GM12872 (cell line): ENCODE data around the gene RBSN.

Experiments
- CTCF ChIP-seq: IDR thresholded peaks from 3 replicates; pipeline ENCODE4 v1.5.1; 2011; ENCODE audit warnings: low read depth, mild to moderate bottlenecking, low read length, moderate library complexity; ENCODE audit not compliant: insufficient read depth

RBSN gene

DNA sequence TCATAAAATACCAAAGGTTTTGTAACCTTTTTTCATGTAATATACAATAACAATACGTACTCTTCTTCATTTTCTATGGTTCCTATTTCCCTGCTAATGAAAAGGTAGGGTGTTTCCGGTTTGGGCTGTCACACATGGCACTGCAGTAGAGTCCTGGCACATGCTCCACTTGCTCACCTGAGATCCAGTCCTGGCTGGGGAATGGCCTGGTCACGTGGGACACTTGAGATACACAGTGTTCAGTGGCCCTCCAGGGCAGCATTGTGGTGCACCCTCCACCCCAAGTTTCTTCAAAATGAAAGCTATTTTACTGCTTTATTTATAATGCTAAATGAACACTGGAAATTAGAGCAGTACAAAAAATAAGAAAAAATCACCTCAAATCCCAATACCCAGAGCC lies 57.0 kb downstream of the RBSN start:
- no peak for TF ChIP-seq CTCF

GRCh38 chr3:15040844-15041243 lies 58.1 kb downstream of the RBSN start:
- no peak for TF ChIP-seq CTCF

GRCh38 chr3:15038306-15038705 lies 60.6 kb downstream of the RBSN start:
- TF ChIP-seq CTCF: no peak

GRCh38 chr3:15033103-15033502 lies 65.8 kb downstream of the RBSN start:
- TF ChIP-seq CTCF: no peak

DNA sequence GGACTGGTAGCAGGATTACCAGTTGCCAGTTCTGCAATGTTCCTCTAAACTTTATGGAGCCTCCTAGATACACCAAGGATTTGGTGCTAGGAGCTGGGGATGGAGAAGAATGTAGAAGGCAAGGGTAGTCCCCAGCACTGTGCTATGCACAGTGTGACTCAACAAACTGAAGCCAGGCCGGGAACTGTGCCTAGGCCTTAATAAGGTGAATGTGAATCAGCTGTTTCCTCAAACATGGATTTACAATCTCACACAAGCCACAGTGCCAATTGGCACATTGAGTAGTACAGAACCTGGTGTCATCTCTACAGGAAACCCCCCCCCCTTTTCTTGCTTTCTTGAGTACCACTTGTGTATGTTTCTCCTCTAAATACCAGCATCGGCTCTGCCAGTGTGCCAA lies 66.3 kb downstream of the RBSN start:
- no peak for TF ChIP-seq CTCF

DNA sequence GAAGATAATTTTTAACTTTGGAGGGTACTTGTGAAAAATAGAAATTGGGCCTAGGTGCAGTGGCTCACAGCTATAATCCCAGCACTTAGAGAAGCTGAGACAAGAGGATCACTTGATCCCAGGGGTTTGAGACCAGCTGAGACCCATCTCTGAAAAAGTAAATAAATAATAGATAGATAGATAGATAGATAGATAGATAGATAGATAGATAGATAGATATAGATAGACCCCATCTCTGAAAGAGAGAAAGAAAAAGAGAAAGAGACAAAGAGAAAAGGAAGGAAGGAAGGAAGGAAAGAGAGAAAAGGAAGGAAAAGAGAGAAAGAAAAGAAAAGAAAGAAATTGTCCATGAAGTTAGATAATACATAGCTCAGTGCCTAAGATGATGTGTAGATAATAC lies 69.3 kb downstream of the RBSN start:
- no peak for TF ChIP-seq CTCF

DNA sequence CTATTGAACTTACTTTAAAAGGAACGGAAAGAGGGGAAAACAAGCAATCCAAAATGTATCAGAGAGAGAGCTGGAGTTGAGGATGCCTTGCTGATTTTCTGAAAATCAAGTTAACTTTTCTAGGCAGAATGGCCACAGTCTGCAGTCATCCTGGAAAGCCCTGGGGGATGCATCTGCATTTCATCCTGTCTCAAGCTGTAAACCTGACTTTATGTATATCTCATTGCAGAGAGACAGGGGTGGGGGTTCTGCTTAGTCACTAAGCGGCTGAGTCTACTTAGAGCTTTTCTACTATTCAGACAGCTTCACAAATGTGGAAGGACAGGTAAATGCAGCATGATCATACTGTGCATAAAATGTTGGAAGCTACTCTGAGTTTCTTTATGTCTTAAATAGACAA lies 75.2 kb downstream of the RBSN start:
- no peak for TF ChIP-seq CTCF

GRCh38 chr3:15023249-15023648 lies 75.7 kb downstream of the RBSN start:
- TF ChIP-seq CTCF: no peak
